Measurements from ENCODE around the gene PHC2.

- TF ChIP-seq CTCF (conservative IDR thresholded peaks at IDR 0.05; ENCODE audit: low read length) (no peak), EZH2phosphoT487 (IDR thresholded peaks at IDR 0.05; ENCODE audit: borderline replicate concordance) (no peak)
Observed at GRCh38 chr1:33302325-33302724, 128.6 kb downstream of the PHC2 start.
